Measurements from ENCODE around the gene ZNF768. TPM values are rescaled to one million over a fixed set of nuclear protein-coding genes. Genes with fewer than 3 reads are reported as not detected.

Gene ZNF768
- polyA plus RNA-seq = 0.38 TPM in 1 of 2 replicates, not detected in the other

DNA sequence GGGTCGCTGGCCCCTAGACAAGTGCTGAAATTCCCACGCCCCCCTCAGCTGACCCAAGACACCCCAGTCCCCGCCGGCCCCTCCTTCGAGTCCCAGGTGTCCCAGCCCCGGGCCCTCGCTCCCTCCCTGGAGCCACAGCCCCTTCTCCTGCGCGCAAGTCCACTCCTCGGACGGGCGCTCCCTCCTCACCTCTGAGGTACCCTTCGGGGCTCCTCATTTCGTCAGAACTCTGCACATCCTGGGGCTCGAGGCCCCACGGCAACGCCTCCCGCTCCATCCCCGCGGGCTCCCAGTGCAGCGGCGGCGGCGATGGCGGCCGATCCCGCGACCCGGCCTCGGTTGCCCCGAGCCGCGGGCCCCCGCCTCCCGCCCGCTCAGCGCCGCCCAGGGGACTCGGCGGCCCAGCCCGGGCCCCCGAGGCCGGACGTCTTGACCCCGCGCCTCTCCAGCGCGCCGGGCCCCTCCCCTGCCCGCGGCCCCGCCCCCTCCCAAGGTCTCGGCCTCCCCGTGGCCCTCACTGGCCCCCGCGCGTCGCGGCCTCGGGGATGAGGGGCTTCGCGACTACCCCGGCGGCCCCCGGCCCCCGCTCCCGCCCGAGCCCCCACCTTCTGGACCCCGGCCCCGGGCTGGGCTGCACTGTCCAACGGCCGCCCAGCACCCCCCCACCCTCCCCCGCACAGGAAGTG is at the start of gene ZNF768:
ZNF768 (minus strand) TSS at position 430 of the 686 bp plus-strand sequence; CDS start at position 277, 153 bp downstream.

DNA sequence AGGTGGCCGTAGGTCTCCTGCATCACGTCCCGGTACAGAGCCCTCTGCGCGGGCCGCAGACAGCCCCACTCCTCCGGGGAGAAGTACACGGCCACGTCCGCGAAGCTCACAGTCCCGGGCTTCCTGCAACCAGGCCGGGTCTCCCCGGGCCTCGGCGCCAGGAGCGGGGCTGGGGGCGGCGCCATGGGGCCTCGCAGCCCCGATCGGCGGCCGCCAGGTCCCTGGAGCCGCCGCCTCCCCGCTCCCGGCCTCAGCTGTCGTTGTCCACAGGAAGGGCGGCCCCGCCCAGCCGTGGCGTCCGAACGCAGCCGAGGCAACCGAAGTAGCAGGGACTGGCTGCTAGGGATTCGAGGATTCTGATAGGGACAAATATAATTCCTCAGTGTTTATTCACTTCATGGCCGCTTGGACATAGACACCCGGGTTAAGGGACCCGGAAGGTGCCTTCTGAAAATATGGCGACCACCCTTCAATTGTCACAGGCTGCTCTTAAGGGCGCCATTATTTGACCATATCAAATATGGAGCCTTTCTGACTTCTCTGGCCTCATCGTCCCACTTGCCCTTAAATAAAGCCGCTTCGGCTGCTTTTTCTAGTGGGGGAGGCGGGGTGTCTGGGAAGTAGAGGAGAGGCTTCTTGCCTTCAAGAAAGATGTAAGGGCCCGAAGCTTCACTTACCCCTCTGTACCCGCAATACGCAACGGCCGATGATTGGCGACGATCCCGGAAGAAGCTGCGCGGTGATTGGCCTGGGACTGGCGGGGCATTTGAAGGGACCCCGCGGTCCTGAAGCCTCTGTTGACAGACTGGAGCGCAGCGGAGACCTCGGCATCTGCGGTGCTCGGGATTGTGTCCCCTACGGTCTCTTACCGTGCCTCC is 45.3 kb upstream of the ZNF768 start, which contains the start of gene ZNF688:
ZNF688 (minus strand) TSS at position 270 of the 878 bp plus-strand sequence; CDS start at position 185, 85 bp downstream.

DNA sequence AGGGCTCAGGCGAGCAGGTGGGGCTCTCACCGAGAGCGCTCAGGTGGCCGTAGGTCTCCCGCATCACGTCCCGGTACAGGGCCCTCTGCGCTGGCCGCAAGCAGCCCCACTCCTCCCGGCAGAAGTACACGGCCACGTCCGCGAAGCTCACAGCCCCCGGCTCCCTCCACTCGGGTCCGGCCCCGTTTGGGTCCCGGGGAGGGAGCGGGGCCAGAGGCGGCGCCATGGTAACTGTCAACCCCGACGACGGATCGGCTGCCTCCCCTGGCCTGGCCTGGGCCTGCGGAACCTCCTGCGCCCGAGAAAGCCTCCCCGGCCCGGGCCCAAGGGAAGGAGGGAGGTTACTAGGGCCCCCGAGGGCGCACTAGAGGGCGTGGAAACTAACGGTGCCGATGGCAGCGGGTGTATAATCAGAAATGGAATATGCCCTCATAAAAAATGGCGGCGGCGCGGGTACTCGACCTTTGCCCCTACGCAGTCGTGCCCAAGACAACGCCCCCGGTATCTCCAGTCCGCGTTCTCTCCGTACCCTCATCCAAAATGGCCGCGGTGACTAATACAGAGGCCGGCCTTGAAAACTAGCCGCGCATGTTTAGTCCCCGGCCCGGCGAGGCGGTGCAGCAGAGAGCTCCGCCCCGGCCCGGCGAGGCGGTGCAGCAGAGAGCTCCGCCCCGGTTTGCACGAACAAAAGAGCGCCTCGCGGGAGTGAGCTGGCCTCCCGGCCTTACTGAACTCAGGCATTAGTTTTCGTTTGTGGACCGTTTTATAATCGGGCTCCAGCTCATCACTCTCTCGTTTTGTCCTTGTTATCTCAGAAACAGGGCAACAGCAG is 31.8 kb upstream of the ZNF768 start, which contains the start of gene ZNF764:
ZNF764 (minus strand) TSS at position 418 of the 832 bp plus-strand sequence; CDS start at position 226, 192 bp downstream.

DNA sequence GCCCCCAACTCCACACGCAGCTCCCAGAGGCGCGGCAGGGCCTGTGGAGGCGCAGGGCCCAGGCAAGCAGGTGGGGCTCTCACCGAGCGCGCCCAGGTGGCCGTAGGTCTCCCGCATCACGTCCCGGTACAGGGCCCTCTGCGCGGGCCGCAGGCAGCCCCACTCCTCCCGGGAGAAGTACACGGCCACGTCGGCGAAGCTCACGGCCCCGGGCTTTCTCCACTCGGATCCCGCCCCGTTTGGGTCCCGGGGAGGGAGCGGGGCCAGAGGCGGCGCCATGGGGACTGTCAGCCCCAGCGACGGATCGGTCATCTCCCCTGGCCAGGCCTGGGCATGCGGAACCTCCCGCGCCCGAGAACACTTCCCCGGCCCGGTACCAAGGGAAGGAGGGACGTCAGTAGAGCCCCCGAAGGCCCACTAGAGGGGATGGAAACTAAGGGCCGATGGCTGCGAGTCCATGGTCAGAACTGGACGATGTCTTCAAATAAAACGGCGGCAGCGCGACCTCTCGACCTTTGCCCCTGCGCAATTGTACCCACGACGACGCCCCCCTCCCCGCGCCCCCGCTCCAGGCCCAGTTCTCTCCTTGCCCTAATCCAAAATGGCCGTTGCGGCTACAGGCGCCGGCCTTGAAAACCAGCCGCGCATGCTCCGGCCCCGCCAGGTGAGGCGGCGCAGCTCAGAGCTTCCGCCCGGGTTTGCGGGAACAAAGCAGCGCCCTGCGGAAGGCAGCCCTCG is 8.2 kb upstream of the ZNF768 start, which contains the start of gene ZNF747:
ZNF747 (minus strand) TSS at position 491 of the 738 bp plus-strand sequence; CDS start at position 312, 179 bp downstream.

Other genes starting within 250 kb of the ZNF768 start
- 8.0 and 11.0 TPM in 2 replicates for gene CD2BP2, start 171.3 kb downstream of the ZNF768 start, polyA plus RNA-seq
- 4.2 and 5.3 TPM in 2 replicates for gene TBC1D10B, start 156.1 kb downstream of the ZNF768 start, polyA plus RNA-seq
- gene MYL11, start 151.8 kb downstream of the ZNF768 start, polyA plus RNA-seq = not detected in 2 replicates
- gene SEPTIN1, start 144.0 kb downstream of the ZNF768 start, polyA plus RNA-seq = not detected in 2 replicates
- 1.3 and 1.6 TPM in 2 replicates for gene ZNF48, start 131.1 kb downstream of the ZNF768 start, polyA plus RNA-seq
- 3.1 and 3.9 TPM in 2 replicates for gene ZNF771, start 119.0 kb downstream of the ZNF768 start, polyA plus RNA-seq
- gene DCTPP1, start 96.5 kb downstream of the ZNF768 start, polyA plus RNA-seq = 14.3 and 19.1 TPM in 2 replicates
- 24.3 and 24.4 TPM in 2 replicates for gene SEPHS2, start 80.7 kb downstream of the ZNF768 start, polyA plus RNA-seq
- not detected in 2 replicates for gene ITGAL, start 53.8 kb downstream of the ZNF768 start, polyA plus RNA-seq
- 0.42 and 1.1 TPM in 2 replicates for gene ZNF747, start 8.3 kb upstream of the ZNF768 start, polyA plus RNA-seq
- 0.20 and 0.67 TPM in 2 replicates for gene ZNF764, start 31.8 kb upstream of the ZNF768 start, polyA plus RNA-seq
- gene ZNF688, start 45.1 kb upstream of the ZNF768 start, polyA plus RNA-seq = 1.0 and 1.2 TPM in 2 replicates
- 0.36 and 1.1 TPM in 2 replicates for gene ZNF785, start 59.1 kb upstream of the ZNF768 start, polyA plus RNA-seq
- 0.94 and 1.2 TPM in 2 replicates for gene ZNF689, start 83.8 kb upstream of the ZNF768 start, polyA plus RNA-seq
- gene PRR14, start 124.4 kb upstream of the ZNF768 start, polyA plus RNA-seq = 1.2 and 12.7 TPM in 2 replicates
- gene FBRS, start 131.9 kb upstream of the ZNF768 start, polyA plus RNA-seq = 0.20 and 0.52 TPM in 2 replicates
- gene SRCAP, start 172.6 kb upstream of the ZNF768 start, polyA plus RNA-seq = 0.15 and 1.7 TPM in 2 replicates
- gene PHKG2, start 221.9 kb upstream of the ZNF768 start, polyA plus RNA-seq = 18.5 and 19.1 TPM in 2 replicates
- gene CFAP119, start 235.5 kb upstream of the ZNF768 start, polyA plus RNA-seq = 0.87 and 6.6 TPM in 2 replicates
- 21.7 and 28.7 TPM in 2 replicates for gene RNF40, start 235.8 kb upstream of the ZNF768 start, polyA plus RNA-seq